Karpas-422 (cell line): ENCODE measurements around the gene FGFBP2. TPM values are rescaled to one million over a fixed set of nuclear protein-coding genes. Genes with fewer than 3 reads are reported as not detected.

ENCODE experiments used
- total RNA-seq: library from RNA; depleted of rRNA; stranded (reverse); fragments of >200 nt; shearing (Covaris generic); gene quantifications from 2 replicates; pipeline ENCODE4 v1.2.3, GENCODE V29; 2014; ENCODE audit warnings: low replicate concordance; rRNA removed

Gene FGFBP2
- total RNA-seq, 1 experiment from 2014 or later, result not detected

Other genes starting within 250 kb of the FGFBP2 start
- 3.6 and 12.1 TPM in 2 replicates for gene CD38, start 184.8 kb downstream of the FGFBP2 start, total RNA-seq
- gene FGFBP1, start 24.4 kb downstream of the FGFBP2 start, total RNA-seq, result not detected in 2 replicates
- gene PROM1, start 120.8 kb upstream of the FGFBP2 start, total RNA-seq, result 0.14 and 0.26 TPM in 2 replicates